Measurements from ENCODE around the gene SLC41A3. TPM values are rescaled to one million over a fixed set of nuclear protein-coding genes. Genes with fewer than 3 reads are reported as not detected.
"Not testable (repeated sequence)": the region's sequence is repeated elsewhere in the genome, so short reads cannot be mapped to it uniquely, and the experiment has no call there.

SLC41A3 gene
- total RNA-seq, 1 experiment from 2014 or later, result 30.8 TPM

DNA sequence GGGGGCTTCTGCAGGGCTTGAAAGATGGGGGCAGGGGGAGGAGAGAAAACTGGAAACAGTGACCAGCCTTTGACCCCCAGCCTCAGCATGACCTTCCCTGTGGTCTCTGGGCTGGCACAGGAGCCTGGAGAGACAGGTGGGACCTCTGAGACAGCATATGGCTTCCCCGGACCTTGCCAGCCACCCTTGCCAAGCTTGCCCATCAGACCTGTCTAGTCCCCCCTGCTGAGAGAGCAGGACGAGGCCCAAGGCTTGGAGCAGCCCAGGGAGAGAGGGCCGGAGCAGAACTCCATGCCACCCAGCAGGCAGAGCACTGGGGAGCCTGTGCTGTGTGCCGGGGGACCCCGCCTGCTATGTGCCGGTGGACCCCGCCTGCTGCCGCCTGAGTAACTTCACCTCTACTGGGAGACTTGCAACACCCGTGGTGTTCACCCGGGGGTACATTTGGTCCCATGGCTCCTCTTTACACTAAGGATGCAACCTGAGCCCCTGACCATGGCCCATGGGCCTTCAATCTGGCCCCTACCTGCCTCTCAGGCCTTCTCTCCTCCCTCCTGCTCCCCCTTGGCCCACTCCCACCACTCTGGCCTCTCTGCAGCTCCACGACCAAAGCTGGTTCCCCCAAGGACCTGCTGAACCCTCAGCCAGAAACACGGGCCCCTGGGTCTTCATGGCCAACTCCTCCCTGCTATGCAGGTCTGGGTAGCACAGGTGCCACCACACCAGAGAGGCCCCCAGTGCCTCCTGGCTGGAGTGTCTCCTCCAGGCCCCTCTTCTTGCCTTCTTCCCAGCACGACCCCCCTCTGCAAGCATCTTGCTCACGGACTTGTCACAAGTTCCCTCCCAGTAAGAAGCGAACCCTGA lies 21.1 kb upstream of the SLC41A3 start:
- peak; percentile 40 for DNase-seq

GRCh38 chr3:126104028-126104635 lies 20.2 kb upstream of the SLC41A3 start:
- no peaks in the 10 kb centered on the region for H3K36me3 ChIP-seq (replicated peaks; ENCODE audit: control insufficient read depth, insufficient read depth, low read length)
- DNase-seq, result no peak
- H3K27me3 ChIP-seq (ENCODE audit: control insufficient read depth, insufficient read depth, low read length), result no peaks in the 10 kb centered on the region
- H3K4me3 ChIP-seq (ENCODE audit: insufficient read depth, low read depth, low read length), result no peak overlapping the region

More for the DNA sequence above, 21.1 kb upstream of the SLC41A3 start:
- no peak overlapping the region for H3K4me3 ChIP-seq (ENCODE audit: insufficient read depth, low read depth, low read length)
- H3K36me3 ChIP-seq (replicated peaks; ENCODE audit: control insufficient read depth, insufficient read depth, low read length), result no peaks in the 10 kb centered on the region
- no peaks in the 10 kb centered on the region for H3K27me3 ChIP-seq (ENCODE audit: control insufficient read depth, insufficient read depth, low read length)

GRCh38 chr3:126103121-126104027 lies 19.4 kb upstream of the SLC41A3 start:
- Histone ChIP-seq H3K36me3 (replicated peaks; ENCODE audit: control insufficient read depth, insufficient read depth, low read length) (no peaks in the 10 kb centered on the region), H3K27me3 (ENCODE audit: control insufficient read depth, insufficient read depth, low read length) (no peaks in the 10 kb centered on the region), H3K4me3 (ENCODE audit: insufficient read depth, low read depth, low read length) (no peak overlapping the region)
- DNase-seq, result peak; percentile 87

- H3K36me3 ChIP-seq (replicated peaks; ENCODE audit: control insufficient read depth, insufficient read depth, low read length), result no peaks in the 10 kb centered on the region
- no peaks in the 10 kb centered on the region for H3K27me3 ChIP-seq (ENCODE audit: control insufficient read depth, insufficient read depth, low read length)
- no peak for DNase-seq
- H3K4me3 ChIP-seq (ENCODE audit: insufficient read depth, low read depth, low read length), result no peak overlapping the region
Observed at GRCh38 chr3:126102530-126102951, 18.6 kb upstream of the SLC41A3 start.

DNA sequence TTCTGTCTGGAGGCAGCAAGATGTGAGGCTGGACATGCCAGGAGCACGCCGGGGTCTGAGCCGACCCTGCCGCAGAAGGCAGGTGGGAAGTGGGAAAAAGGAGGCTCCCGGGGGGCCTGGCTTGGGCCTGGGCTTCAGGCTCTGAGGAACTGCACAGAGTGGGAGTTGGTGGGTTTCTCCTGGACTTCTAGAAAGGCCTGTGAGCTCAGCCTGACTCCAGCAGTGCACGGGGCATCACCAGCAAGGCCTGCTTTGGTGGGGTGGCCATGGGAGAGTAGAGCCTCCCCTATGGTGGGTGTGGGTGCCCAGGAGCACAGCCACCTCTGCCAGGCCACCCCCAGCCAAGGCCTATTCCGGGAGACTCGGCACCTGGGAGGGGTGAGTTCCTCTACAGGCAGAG lies 18.1 kb upstream of the SLC41A3 start:
- Histone ChIP-seq H3K36me3 (replicated peaks; ENCODE audit: control insufficient read depth, insufficient read depth, low read length) (no peaks in the 10 kb centered on the region), H3K4me3 (ENCODE audit: insufficient read depth, low read depth, low read length) (no peak overlapping the region), H3K27me3 (ENCODE audit: control insufficient read depth, insufficient read depth, low read length) (no peaks in the 10 kb centered on the region)
- no peak for DNase-seq

- Histone ChIP-seq H3K27me3 (ENCODE audit: control insufficient read depth, insufficient read depth, low read length) (no peaks in the 10 kb centered on the region), H3K36me3 (replicated peaks; ENCODE audit: control insufficient read depth, insufficient read depth, low read length) (no peaks in the 10 kb centered on the region), H3K4me3 (ENCODE audit: insufficient read depth, low read depth, low read length) (no peak overlapping the region)
- peak; percentile 39 for DNase-seq
Observed at GRCh38 chr3:126101521-126101982, 17.6 kb upstream of the SLC41A3 start.

GRCh38 chr3:126100634-126101301 lies 16.8 kb upstream of the SLC41A3 start:
- DNase-seq, result no peak
- no peaks in the 10 kb centered on the region for H3K36me3 ChIP-seq (replicated peaks; ENCODE audit: control insufficient read depth, insufficient read depth, low read length)
- H3K4me3 ChIP-seq (ENCODE audit: insufficient read depth, low read depth, low read length), result no peak overlapping the region
- no peaks in the 10 kb centered on the region for H3K27me3 ChIP-seq (ENCODE audit: control insufficient read depth, insufficient read depth, low read length)

DNA sequence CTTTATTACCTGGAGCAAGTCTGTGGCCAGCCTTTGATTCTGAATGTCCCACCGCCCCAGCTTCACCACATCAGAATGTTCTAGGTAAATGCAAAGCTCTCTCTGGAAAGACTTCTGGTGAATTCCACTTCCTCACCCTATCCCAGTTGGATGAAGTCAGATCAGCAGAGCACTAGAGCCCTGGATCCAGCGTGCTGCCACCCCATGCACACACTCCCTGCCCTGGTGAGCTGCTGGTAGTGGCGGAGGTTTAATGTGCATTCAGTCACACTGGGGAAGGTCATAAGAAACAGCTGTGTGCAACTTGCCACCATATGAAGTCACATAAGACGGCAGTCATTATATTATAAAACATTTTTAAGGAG lies 16.3 kb upstream of the SLC41A3 start:
- Histone ChIP-seq H3K4me3 (ENCODE audit: insufficient read depth, low read depth, low read length) (no peak overlapping the region), H3K36me3 (replicated peaks; ENCODE audit: control insufficient read depth, insufficient read depth, low read length) (no peaks in the 10 kb centered on the region), H3K27me3 (ENCODE audit: control insufficient read depth, insufficient read depth, low read length) (no peaks in the 10 kb centered on the region)
- no peak for DNase-seq

GRCh38 chr3:126098391-126098858 lies 14.5 kb upstream of the SLC41A3 start:
- Histone ChIP-seq H3K36me3 (replicated peaks; ENCODE audit: control insufficient read depth, insufficient read depth, low read length) (no peaks in the 10 kb centered on the region), H3K27me3 (ENCODE audit: control insufficient read depth, insufficient read depth, low read length) (no peaks in the 10 kb centered on the region), H3K4me3 (ENCODE audit: insufficient read depth, low read depth, low read length) (no peak overlapping the region)
- no peak for DNase-seq

- no peak for DNase-seq
- no peak overlapping the region for H3K4me3 ChIP-seq (ENCODE audit: insufficient read depth, low read depth, low read length)
- H3K36me3 ChIP-seq (replicated peaks; ENCODE audit: control insufficient read depth, insufficient read depth, low read length), result no peaks in the 10 kb centered on the region
- no peaks in the 10 kb centered on the region for H3K27me3 ChIP-seq (ENCODE audit: control insufficient read depth, insufficient read depth, low read length)
Observed at GRCh38 chr3:126097801-126098200, 13.9 kb upstream of the SLC41A3 start.

- not testable (repeated sequence) for H3K36me3 ChIP-seq (replicated peaks; ENCODE audit: control insufficient read depth, insufficient read depth, low read length); H3K4me3 ChIP-seq (ENCODE audit: insufficient read depth, low read depth, low read length); DNase-seq; H3K27me3 ChIP-seq (ENCODE audit: control insufficient read depth, insufficient read depth, low read length)
Observed at GRCh38 chr3:126096274-126096673, 12.3 kb upstream of the SLC41A3 start.

DNA sequence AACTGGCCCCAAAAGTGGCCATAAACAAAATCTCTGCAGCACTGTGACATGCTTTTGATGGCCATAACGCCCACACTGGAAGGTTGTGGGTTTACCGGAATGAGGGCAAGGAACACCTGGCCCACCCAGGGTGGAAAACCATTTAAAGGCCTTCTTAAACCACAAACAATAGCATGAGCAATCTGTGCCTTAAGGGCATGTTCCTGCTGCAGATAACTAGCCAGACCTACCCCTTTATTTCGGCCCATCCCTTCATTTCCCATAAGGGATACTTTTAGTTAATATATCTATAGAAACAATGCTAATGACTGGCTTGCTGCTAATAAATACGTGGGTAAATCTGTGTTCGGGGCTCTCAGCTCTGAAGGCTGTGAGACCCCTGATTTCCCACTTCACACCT lies 8.2 kb upstream of the SLC41A3 start:
- not testable (repeated sequence) for H3K27me3 ChIP-seq (ENCODE audit: control insufficient read depth, insufficient read depth, low read length); H3K36me3 ChIP-seq (replicated peaks; ENCODE audit: control insufficient read depth, insufficient read depth, low read length); DNase-seq; H3K4me3 ChIP-seq (ENCODE audit: insufficient read depth, low read depth, low read length)

- H3K36me3 ChIP-seq (replicated peaks; ENCODE audit: control insufficient read depth, insufficient read depth, low read length), result no peaks in the 10 kb centered on the region
- no peaks in the 10 kb centered on the region for H3K27me3 ChIP-seq (ENCODE audit: control insufficient read depth, insufficient read depth, low read length)
- DNase-seq, result no peak
- H3K4me3 ChIP-seq (ENCODE audit: insufficient read depth, low read depth, low read length), result no peak overlapping the region
Observed at GRCh38 chr3:126087552-126088175, 3.7 kb upstream of the SLC41A3 start.

DNA sequence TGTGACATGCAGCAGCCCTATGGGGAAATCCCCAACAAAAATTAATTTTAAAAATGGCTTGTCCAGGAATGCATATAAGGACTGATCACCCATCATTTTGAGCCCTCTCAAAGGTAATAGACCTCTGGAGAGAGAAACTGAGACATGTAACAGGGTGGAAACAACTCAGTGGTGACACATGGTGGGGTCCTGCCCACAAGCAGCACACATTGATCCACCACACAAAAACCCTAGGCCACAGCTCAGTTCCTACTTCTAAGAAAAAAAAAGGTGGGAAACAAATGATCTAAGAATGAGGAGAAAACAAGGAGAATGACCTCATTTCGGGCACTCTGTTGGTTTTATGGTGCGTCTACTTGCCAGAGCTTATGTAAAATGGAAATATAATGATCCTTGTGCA lies 1.9 kb upstream of the SLC41A3 start:
- Histone ChIP-seq H3K27me3 (ENCODE audit: control insufficient read depth, insufficient read depth, low read length) (no peaks in the 10 kb centered on the region), H3K4me3 (ENCODE audit: insufficient read depth, low read depth, low read length) (no peak overlapping the region), H3K36me3 (replicated peaks; ENCODE audit: control insufficient read depth, insufficient read depth, low read length) (no peaks in the 10 kb centered on the region)
- no peak for DNase-seq

All from H7 (cell line).